ENCODE results near the gene SCG3.

SCG3 gene

GRCh38 chr15:51680321-51680720 is 982 bp upstream of the SCG3 start:
- DNase-seq: no peak

DNA sequence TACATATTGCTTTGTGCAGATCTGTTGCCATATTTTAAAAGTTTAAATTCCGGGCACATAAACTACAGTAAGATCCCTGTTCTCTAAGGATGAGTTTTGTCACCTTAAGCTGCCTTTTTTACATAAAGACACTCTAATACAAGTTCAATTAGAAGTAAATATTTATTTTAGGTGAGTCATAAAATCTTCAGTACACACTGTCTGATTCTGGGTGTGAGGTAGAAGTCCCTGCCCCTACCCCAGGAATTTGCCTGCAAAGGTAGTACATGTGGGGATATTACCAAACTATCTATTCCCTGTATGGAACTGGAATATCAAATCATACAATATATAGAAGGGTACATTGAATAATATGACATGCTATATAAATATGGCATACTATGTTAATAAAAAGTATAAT is 6.3 kb downstream of the SCG3 start:
- no peak for DNase-seq

DNA sequence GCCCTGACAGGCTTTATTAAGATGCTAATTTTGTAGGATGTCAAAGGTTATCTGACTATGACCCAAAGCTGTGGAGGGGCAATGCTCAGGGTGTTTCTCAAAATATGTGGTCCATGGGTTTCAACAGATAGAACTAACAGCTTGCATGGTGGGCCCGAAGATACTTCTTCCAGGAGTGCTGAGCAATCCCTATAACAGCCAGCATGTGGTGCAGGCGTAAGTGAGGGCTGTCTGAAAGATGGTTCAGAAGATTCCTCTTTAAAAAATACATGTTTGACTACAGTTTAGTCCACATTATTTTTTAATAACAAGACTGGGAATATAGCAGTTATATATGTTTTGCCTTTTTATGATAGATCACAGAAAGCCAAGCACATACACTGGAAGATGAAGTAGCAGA is 7.6 kb downstream of the SCG3 start:
- no peak for DNase-seq

DNA sequence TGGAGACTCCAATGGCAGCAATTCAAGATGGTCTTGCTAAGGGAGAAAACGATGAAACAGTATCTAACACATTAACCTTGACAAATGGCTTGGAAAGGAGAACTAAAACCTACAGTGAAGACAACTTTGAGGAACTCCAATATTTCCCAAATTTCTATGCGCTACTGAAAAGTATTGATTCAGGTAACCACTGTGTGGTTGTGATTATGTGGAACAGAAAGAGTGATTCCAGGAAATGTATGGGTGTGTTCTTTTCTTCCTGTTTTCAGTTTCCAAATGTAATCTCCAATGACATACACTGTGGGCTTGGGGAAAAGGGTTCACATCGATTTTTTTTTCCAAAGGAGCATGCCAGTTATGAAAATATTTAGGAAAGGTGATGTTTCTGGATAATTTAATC is 10.9 kb downstream of the SCG3 start:
- no peak for DNase-seq

DNA sequence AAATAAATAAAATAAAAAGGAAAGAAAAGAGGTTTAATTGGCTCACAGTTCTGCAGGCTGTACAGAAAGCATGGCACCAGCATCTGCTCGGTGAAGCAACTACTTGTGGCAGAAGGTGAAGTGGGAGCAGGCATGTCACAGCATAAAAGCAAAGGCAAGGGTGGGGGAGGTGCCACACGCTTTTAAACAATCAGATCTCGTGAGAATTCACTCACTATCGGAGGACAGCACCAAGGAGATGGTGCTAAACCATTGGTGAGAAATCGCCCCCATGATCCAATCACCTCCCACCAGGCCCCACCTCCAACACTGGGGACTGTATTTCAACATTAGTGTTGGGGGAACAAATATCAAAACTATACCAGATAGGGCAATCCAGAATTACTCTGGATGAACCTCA is 15.3 kb downstream of the SCG3 start:
- no peak for DNase-seq

DNA sequence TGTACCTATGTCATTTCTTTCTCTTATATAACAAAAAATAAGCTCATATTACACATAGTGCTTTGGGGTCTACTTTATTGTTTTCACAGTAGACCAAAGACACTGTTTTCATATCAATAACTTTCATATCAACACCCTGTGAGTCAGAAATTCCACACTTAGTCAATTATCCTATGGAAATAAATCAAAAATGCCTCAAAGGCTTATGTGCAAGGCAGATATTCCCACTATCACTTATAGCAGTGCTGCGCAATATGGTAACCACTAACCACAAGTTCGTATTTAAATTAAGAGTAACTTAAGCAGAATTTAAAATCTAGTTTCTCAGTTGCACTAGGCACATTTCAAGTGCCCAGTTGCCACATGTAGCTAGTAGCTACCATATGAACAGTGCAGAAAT is 15.9 kb downstream of the SCG3 start:
- no peak for DNase-seq

- DNase-seq: no peak
These were observed 18.1 kb downstream of the SCG3 start for GRCh38 chr15:51699373-51699772.

DNA sequence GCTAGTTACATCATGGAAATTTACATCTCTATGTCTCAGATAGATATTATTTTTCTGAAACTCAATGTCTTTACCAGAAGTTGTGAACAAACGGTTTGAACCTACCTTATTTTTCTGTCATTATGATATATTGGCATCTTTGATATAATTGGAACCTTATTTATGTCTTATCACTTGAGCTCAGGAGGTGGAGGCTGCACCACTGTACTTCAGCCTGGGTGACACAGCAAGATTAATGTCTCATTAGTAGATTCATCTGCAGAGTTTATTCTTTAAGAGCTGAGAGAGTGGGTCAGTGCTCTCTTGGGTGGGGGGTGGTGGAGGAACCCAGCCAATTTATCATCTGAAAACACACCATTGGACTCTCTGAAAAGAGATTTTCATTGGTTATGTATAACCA is 21.4 kb downstream of the SCG3 start:
- no peak for DNase-seq

- no peak for DNase-seq
These were observed 25.0 kb downstream of the SCG3 start for GRCh38 chr15:51706291-51706690.

GRCh38 chr15:51706926-51707608 is 25.8 kb downstream of the SCG3 start:
- no peak for DNase-seq

DNA sequence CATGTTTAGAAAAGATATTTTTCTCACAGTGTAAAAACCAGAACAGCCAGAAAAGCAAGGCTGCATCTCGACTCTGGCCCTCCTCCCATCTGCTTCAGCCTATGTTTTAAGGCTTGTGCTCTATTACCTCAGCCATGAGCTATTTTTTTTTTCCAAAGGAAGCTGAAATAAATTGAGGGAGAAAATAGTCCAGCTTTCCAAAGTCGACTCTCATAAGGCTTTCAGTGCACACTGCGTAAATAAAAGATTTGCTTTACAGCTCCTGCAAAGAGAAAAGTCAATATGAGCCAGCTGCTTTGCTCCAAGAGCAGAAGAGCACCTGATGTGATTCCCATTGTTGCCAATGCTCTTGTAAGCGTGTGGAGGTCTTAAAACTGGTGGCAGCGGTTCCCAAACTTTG is 26.7 kb downstream of the SCG3 start:
- DNase-seq: no peak

- no peak for DNase-seq
These were observed 27.7 kb downstream of the SCG3 start for GRCh38 chr15:51709031-51709430.

DNA sequence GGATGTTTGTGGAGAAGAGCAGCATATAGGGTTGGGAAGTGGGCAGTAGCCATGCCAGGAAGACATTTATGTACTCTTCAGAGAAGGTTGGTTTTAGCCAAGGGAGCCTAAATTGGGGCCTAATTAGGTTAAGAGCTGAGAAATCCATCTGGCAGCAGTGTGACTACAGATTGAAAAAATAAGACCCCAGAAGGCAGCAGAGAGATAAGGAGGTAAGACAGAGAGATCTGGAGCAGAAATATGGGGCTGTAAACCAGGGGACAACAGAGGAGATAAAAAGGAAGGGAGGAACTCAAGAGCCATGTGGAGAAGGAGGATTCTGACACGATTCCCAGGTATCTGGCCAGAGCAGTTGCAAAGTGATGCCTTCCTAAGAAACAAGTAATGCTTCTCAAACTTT is 32.9 kb downstream of the SCG3 start:
- no peak for DNase-seq

- DNase-seq: no peak
These were observed 33.6 kb downstream of the SCG3 start for GRCh38 chr15:51714911-51715310.

DNA sequence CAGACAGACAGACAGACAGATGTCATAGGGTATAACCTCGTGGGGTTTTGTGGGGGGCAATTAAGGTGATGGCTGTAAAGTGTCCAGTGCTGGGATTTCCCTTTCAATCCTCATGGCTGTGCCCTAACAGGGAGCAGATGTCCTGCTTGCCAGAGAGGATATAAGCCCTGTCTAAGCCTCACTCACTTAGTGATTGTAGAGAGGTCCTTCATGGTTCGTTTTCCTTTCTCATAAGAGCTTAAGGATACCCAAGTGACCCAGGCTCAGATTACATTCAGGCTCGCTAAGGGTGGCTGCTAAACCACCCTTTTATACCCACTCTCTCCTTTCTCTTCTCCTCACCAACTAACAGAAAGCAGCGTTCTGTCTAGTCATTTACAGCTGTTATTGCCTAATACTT is 36.9 kb downstream of the SCG3 start:
- no peak for DNase-seq

DNA sequence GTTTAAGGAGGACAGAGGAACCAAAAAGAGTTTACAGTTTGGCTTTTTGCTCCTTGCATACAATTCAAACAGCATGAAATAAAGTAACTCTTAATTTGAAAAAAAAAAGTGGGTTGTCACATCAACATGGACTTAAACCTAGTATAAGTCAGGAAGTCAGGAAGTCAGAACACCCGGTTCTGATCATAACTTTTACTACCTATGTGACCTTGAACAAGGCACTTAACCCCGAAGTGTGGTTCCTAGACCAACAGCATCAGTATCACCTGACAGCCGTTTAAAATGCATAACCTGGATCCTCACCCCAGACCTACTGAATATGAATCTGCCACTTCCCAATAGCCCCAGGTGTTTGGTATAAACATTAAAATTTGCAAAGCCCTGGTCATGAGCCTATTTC is 37.4 kb downstream of the SCG3 start:
- DNase-seq: no peak

GRCh38 chr15:51720201-51720995 is 39.1 kb downstream of the SCG3 start:
- DNase-seq: no peak

DNA sequence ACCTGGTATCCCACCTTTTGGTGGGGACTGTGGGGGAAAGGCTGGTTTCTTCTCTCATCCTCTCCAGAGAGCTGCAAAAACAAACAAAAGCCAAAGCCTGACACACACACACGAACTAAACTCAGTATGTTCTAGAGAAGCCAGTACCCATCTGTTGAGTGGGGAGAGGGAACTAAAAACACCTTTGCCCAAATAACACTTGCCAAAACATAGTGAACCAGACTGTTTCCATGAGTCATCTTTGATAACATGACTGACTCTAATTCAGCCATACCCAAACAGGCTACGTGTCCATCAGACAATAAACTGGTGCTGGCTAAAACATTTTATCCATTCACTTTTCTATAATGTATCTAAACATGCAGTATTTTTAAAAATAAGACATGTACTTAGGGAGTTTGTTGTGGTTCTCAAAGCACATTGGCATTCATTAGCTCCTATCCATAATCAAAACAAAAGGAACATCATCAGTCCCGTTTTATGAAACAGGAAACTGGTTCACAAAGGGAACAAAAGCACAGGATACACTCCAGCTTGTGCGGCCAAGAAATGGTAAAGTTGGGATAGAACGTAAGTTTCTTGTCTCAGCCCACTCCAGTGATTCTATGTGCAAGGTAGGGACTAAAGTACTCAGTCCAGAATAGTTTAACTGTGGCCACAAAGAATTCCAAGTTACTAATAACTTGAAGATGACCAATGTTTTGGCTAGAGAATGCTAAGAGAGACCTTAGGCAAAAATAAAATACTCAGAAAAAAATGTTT is 40.1 kb downstream of the SCG3 start:
- DNase-seq: no peak

DNA sequence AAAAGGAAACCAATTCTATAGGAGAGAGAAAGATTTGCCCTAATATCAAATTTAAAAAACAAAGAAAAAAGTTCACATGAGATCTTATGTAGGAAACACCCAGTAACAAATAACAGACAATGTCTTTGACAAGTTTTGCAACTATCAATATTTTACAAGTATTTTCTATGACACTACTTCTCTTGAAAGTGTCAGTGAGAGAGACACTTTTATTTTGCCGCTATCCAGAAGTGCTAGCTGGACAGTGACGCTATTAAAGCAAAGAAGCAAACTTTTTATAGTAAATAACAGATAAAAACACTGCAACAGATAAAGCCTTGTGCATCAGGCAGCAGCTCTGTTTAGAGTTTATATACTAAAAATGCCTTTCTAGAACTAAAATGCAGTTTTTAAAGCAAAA is 42.9 kb downstream of the SCG3 start:
- no peak for DNase-seq

DNA sequence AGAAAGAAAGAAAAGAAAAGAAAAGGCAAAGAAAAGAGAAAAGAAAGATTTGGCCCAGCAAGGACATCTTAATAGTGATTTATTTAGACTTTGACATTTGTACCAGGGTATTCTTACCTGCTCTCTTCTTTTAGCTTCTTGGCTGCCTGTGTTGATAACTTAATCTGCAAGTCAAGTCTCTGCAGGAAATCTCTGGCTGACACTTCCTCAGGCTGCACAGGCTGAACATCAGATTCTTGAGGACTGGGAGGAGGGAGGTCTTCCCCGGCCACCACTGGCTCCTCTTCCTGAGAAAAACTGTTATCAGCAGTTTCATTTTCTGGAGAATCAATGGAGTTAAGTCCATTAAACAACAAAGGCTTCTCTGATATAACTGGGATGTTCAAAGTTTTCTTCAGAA is 43.4 kb downstream of the SCG3 start:
- DNase-seq: no peak

DNA sequence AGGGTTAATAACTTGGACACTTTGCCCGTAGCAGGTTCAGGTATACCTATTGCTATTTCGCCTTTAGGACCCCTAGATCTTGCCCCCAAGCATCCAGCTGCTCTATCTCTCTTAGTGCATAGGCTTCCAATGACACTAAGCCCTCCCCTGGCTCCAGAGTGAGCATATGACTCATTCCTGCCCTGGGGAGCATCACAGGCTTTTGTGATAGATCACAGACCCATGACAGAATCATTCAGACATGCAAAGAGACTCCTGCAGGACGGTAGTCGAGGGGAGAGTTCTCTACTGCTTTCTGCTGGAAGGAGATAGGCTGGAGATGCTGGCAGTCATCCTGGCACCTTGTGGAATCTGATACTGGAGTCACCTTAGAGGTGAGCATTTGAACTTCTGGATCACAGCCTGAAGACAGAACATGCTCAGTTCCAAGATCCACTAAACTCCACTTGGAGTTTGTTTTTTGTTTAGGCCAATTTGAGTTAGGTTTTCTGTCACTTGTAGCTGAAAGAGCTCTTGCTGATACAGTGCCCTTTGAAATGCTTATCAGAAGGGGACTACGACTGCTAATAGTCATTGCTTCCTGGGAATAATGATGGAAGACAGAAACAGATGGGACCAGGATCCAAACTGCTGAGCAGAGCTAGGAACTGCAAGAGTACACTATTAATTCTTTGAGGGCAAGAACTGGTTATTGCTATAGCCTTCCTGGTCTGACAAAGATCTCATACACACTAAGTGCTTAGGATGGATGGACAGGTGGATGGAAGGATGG is 45.2 kb downstream of the SCG3 start:
- peak; percentile 94 for DNase-seq

DNA sequence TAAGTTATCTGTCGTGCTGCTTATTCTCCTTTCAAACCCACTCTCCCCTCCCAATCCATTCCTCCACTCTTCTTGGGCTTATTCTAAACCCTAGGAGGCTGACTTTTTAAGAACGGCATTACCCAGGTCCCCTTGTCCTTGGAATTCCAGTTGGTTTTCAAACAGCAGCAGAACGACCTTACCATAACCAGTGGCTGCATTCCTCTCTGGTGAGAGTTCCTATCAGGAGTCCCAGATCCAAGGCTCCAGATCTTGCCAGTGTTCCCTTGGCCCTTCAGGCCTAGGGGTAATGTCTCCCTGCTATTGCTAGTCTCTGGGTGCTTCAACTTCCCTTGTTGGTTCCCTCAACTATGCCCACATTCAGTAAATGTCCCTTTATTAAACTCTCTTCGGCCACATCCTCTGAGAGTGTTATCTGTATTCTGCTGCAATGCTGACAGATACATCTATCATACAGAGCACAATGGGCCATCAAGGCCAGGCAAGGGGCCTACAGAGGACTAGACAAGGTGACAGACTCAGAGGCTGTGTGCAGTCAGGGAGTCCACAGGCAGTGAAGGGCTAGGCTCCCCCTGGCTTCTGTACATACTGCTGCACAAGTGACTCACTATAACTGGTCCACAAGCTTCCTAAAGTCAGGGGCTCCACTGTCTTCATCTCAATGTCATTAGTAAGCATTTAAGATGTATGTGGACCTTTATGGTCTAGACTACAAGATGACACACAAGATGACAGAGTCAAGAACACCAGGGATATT is 46.0 kb downstream of the SCG3 start:
- DNase-seq: no peak

Data from kidney glomerular epithelial cell (primary cell).